HG03039 (cell line): Measurements from ENCODE around the gene INCA1.
A peak's percentile ranks its signal among the peaks of the same experiment; 100 is the strongest.
"Not testable (repeated sequence)": the region's sequence is repeated elsewhere in the genome, so short reads cannot be mapped to it uniquely, and the experiment has no call there.

Experiments
- ATAC-seq: cut with Tn5 transposase; IDR thresholded peaks from one replicate; pipeline ENCODE4 v1.9.1; 2021; ENCODE audit warnings: mild to moderate bottlenecking, moderate library complexity; ENCODE audit not compliant: unreplicated experiment

The INCA1 gene

GRCh38 chr17:4997302-4998026 lies at the start of gene INCA1, which contains the start of gene KIF1C:
INCA1 (minus strand) TSS chr17:4997522; CDS start chr17:4994437, 3,085 bp downstream.
KIF1C (plus strand) TSS chr17:4997950; CDS start chr17:5000247, 2,297 bp downstream.
- ATAC-seq = peak; percentile 73

GRCh38 chr17:5045496-5045895 lies 48.2 kb upstream of the INCA1 start:
- no peak for ATAC-seq

- no peak for ATAC-seq
Observed at GRCh38 chr17:5044630-5045029, 47.3 kb upstream of the INCA1 start.

GRCh38 chr17:5043524-5043923 lies 46.2 kb upstream of the INCA1 start:
- ATAC-seq = no peak

- no peak for ATAC-seq
Observed at GRCh38 chr17:5042157-5043022, 45.1 kb upstream of the INCA1 start.

- no peak for ATAC-seq
Observed at GRCh38 chr17:5035315-5035714, 38.0 kb upstream of the INCA1 start, which contains the start of gene SLC52A1. SLC52A1 (minus strand) TSS chr17:5035426; CDS start chr17:5034606, 820 bp downstream.

GRCh38 chr17:5034651-5035050 lies 37.3 kb upstream of the INCA1 start:
- no peak for ATAC-seq

GRCh38 chr17:5034063-5034462 lies 36.7 kb upstream of the INCA1 start:
- ATAC-seq = no peak

GRCh38 chr17:5033352-5034015 lies 36.2 kb upstream of the INCA1 start:
- no peak for ATAC-seq

- no peak for ATAC-seq
Observed at GRCh38 chr17:5032865-5033264, 35.5 kb upstream of the INCA1 start.

- ATAC-seq = peak; percentile 78
Observed at GRCh38 chr17:5031365-5032082, 34.2 kb upstream of the INCA1 start.

GRCh38 chr17:5030168-5030567 lies 32.8 kb upstream of the INCA1 start:
- ATAC-seq = not testable (repeated sequence)

GRCh38 chr17:5027916-5028315 lies 30.6 kb upstream of the INCA1 start:
- ATAC-seq = no peak

GRCh38 chr17:5027299-5027698 lies 30.0 kb upstream of the INCA1 start:
- ATAC-seq = no peak

GRCh38 chr17:5024604-5025003 lies 27.3 kb upstream of the INCA1 start:
- ATAC-seq = no peak

- ATAC-seq = no peak
Observed at GRCh38 chr17:5023588-5024147, 26.3 kb upstream of the INCA1 start.

GRCh38 chr17:5022171-5022711 lies 24.9 kb upstream of the INCA1 start:
- ATAC-seq = no peak

- no peak for ATAC-seq
Observed at GRCh38 chr17:5020502-5021023, 23.2 kb upstream of the INCA1 start.

GRCh38 chr17:5019475-5019956 lies 22.2 kb upstream of the INCA1 start:
- no peak for ATAC-seq

- ATAC-seq = no peak
Observed at GRCh38 chr17:5014357-5014756, 17.0 kb upstream of the INCA1 start.
